HPDE6-E6E7 (cell line): Measurements from ENCODE around the gene SH3D19.
"Not testable (repeated sequence)": the region's sequence is repeated elsewhere in the genome, so short reads cannot be mapped to it uniquely, and the experiment has no call there.

Experiments
- DNase-seq: peaks from one replicate; pipeline ENCODE4 v3.0.0; 2011; ENCODE audit warnings: missing footprints; ENCODE audit errors: extremely low spot score

The SH3D19 gene

GRCh38 chr4:151098979-151099228 lies 226.5 kb downstream of the SH3D19 start:
- DNase-seq: no peak

- no peak for DNase-seq
Observed at GRCh38 chr4:151097759-151098158, 227.6 kb downstream of the SH3D19 start.

- no peak for DNase-seq
Observed at GRCh38 chr4:151095142-151095541, 230.3 kb downstream of the SH3D19 start.

- no peak for DNase-seq
Observed at GRCh38 chr4:151094290-151094751, 231.1 kb downstream of the SH3D19 start.

GRCh38 chr4:151093203-151093602 lies 232.2 kb downstream of the SH3D19 start:
- DNase-seq: no peak

- no peak for DNase-seq
Observed at GRCh38 chr4:151092488-151092887, 232.9 kb downstream of the SH3D19 start.

GRCh38 chr4:151091047-151091446 lies 234.4 kb downstream of the SH3D19 start:
- DNase-seq: no peak

GRCh38 chr4:151087467-151087866 lies 237.9 kb downstream of the SH3D19 start:
- no peak for DNase-seq

GRCh38 chr4:151077978-151078377 lies 247.4 kb downstream of the SH3D19 start:
- not testable (repeated sequence) for DNase-seq

GRCh38 chr4:151074416-151074916 lies 250.9 kb downstream of the SH3D19 start:
- DNase-seq: no peak
